ENCODE data around the gene INCA1.

INCA1 gene

DNA sequence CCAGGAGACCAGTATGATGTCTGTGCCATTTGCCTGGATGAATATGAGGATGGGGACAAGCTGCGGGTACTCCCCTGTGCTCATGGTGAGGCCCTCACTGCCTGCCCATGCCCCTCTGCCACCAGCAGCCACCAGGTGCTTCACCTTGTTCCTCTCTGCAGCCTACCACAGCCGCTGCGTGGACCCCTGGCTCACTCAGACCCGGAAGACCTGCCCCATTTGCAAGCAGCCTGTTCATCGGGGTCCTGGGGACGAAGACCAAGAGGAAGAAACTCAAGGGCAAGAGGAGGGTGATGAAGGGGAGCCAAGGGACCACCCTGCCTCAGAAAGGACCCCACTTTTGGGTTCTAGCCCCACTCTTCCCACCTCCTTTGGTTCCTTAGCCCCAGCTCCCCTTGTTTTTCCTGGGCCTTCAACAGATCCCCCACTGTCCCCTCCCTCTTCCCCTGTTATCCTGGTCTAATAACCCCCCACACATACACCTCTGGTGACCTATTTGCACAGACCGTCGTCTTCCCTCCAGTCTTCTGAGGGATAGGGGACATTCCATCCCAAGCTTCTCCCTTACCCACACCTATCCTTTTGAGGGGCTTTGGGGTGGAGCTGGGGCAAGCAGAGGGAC, 52.7 kb downstream of the INCA1 start:
- no peak for DNase-seq (ENCODE audit: extremely low read depth, low read depth)

DNA sequence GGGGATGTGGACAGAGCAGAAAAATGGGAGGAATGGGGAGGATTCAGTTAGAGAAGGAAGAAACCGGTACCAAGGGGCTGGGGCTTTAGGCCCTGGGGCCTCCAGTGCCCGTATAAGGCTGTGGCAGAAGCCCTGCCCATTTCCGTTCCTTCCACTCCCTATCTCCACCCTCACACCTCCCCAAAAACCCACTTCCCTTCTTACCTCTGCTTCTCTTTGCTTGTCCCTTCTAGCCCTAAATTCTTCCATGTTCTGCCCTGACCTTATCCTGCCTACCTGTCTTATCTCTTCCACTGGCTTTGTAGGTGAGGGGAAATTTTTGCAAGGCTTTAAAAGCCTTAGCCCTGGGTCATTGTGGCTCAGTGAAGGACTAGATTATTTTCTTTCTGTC, 53.2 kb downstream of the INCA1 start:
- no peak for TF ChIP-seq CTCF (IDR thresholded peaks at IDR 0.05; ENCODE audit: low read depth, low read length)
- no peak for DNase-seq (ENCODE audit: extremely low read depth, low read depth)

More for the DNA sequence above, 52.7 kb downstream of the INCA1 start:
- TF ChIP-seq CTCF (IDR thresholded peaks at IDR 0.05; ENCODE audit: low read depth, low read length): no peak

- no peak for TF ChIP-seq CTCF (IDR thresholded peaks at IDR 0.05; ENCODE audit: low read depth, low read length)
- DNase-seq (ENCODE audit: extremely low read depth, low read depth): no peak
These were observed 54.4 kb downstream of the INCA1 start for GRCh38 chr17:4942760-4943508.

- TF ChIP-seq CTCF (IDR thresholded peaks at IDR 0.05; ENCODE audit: low read depth, low read length): no peak
- no peak for DNase-seq (ENCODE audit: extremely low read depth, low read depth)
These were observed 56.1 kb downstream of the INCA1 start for GRCh38 chr17:4941319-4941610.

DNA sequence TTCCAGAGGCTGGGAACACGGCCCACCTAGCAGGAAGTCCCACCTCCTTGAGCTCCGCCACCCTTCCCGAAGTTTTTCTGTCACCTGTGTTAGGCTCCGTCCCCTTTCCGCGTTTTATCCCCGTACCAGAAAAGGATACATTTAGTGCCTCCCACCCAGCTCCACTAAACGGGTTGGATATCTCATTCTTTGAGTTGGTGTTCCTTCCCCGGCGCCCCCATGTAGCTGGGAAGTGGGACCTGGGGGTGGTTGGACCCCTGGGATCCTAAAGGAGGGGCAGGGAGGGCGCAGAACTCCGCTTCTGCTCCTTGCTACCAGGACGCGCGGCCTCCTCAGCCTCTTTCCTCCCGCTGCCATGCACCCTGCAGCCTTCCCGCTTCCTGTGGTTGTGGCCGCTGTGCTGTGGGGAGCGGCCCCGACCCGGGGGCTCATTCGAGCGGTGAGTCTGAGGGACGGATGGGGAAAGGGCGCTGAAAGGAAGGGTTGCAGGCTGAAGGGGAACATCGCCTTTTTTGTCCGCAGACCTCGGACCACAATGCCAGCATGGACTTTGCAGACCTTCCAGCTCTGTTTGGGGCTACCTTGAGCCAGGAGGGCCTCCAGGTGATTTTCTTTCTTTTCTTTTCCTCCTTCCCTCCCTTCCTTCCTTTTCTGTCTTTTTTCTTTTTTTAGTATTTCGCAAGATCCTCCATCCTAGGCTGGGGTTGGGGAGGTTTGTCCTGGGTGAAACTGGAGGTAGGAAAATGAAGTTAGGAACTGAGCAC, 56.6 kb downstream of the INCA1 start:
- no peak for TF ChIP-seq CTCF (IDR thresholded peaks at IDR 0.05; ENCODE audit: low read depth, low read length)

GRCh38 chr17:4939796-4940554, 57.3 kb downstream of the INCA1 start, which contains the start of the genes RNF167 and SLC25A11:
TSS of gene RNF167 (plus strand) at chr17:4940268. CDS start at chr17:4940910, 642 bp downstream.
TSS of gene SLC25A11 (minus strand) at chr17:4940046. CDS start at chr17:4939910, 136 bp downstream.
- DNase-seq (ENCODE audit: extremely low read depth, low read depth): peak; percentile 99

More for the DNA sequence above, 56.6 kb downstream of the INCA1 start:
- DNase-seq (ENCODE audit: extremely low read depth, low read depth): no peak

More at GRCh38 chr17:4939796-4940554, 57.3 kb downstream of the INCA1 start, which contains the start of the genes RNF167 and SLC25A11:
- TF ChIP-seq CTCF (IDR thresholded peaks at IDR 0.05; ENCODE audit: low read depth, low read length): no peak
